GM19239 (cell line): ENCODE measurements around the gene EBLN2.

ENCODE experiments used
- DNase-seq: peaks from one replicate; pipeline ENCODE4 v3.0.0; 2011; ENCODE audit warnings: low spot score; ENCODE audit not compliant: insufficient read length
- FAIRE-seq: peaks from 2 replicates; lab custom pipeline; 2011; peaks lifted over from hg19 to GRCh38; lab: Jason Lieb, UNC

The EBLN2 gene

DNA sequence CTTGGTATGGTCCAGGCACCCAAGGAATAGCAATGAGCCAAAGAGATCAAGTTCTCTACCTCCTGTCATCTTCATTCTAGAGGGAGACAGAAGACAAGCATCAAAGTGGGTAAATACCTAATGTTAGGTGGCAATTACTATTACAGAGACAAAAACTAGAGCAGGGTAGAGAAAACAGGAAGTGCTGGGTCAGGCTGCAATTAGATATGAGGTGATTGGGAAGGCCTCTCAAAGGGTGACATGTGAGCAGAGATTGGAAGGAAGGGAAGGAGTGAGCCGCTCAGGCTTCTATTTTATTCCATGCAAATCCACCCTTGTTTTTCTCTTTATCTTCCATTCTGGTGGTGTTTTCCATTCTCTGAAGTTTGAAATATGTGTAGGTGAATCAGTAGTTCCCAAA, 37.4 kb downstream of the EBLN2 start:
- DNase-seq = no peak

GRCh38 chr3:73100741-73101559, 39.5 kb downstream of the EBLN2 start:
- FAIRE-seq (peak; percentile 96), DNase-seq (peak; percentile 78)

More for the DNA sequence above, 37.4 kb downstream of the EBLN2 start:
- FAIRE-seq = no peak

- FAIRE-seq (no peak), DNase-seq (no peak)
Measured at GRCh38 chr3:73101881-73102280, 40.4 kb downstream of the EBLN2 start.

- FAIRE-seq = no peak
- no peak for DNase-seq
Measured at GRCh38 chr3:73107215-73107614, 45.8 kb downstream of the EBLN2 start.

- FAIRE-seq (no peak), DNase-seq (no peak)
Measured at GRCh38 chr3:73107676-73108187, 46.3 kb downstream of the EBLN2 start.

GRCh38 chr3:73108750-73109149, 47.3 kb downstream of the EBLN2 start:
- no peak for DNase-seq
- FAIRE-seq = no peak

DNA sequence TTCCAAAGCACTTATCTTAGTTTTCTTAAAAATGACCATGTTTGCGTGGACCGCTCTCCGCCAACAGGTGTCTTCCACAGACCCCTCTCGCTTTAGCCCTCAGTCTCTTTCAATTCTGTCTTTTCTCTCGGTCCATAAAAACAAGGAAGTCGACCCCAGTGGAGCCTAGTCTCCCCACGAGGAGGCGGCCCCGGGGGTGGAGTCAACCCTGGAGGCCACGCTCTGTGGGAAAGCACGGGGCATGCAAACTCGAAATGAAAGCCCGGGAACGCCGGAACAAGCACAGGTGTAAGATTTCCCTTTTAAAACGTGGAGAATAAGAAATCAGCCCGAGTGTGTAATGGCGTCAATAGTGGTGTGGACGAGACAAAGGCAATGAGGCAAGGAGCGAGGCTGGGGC, 49.1 kb downstream of the EBLN2 start:
- DNase-seq (no peak), FAIRE-seq (peak; percentile 100)
